Caco-2 (cell line): ENCODE results near the gene TMEM132D. TPM values are rescaled to one million over a fixed set of nuclear protein-coding genes. Genes with fewer than 3 reads are reported as not detected.
"Not testable (repeated sequence)": the region's sequence is repeated elsewhere in the genome, so short reads cannot be mapped to it uniquely, and the experiment has no call there.

Experiments
- BruUV-seq: library from RNA; stranded (reverse); fragments of 400-500 nt; replicated peaks from 2 replicates; lab custom pipeline; 2021; lab: Mats Ljungman, UMichigan
- CTCF ChIA-PET: fragments of 300-600 bp; sonication (Branson Sonifier 250); formaldehyde crosslinking; loops from one replicate; lab custom pipeline; 2022; ENCODE audit warnings: antibody characterized with exemption; lab: Charles Lee
- POLR2A ChIA-PET: fragments of 300-600 bp; sonication (Branson Sonifier 250); formaldehyde crosslinking; loops from one replicate; lab custom pipeline; 2022; ENCODE audit warnings: antibody characterized with exemption; lab: Charles Lee
- DNase-seq, 2 experiments: peaks; one replicate each; pipeline versions ENCODE4 v3.0.0 to v3.0.0-alpha.2; 2020 to 2022
- H3K27me3 ChIP-seq: replicated peaks from 2 replicates; pipeline ENCODE4 v1.6.0; 2011; ENCODE audit warnings: low read length; ENCODE audit not compliant: control insufficient read depth, insufficient read depth
- H3K36me3 ChIP-seq: 2 replicates; pipeline ENCODE4 v1.5.1; 2011; ENCODE audit warnings: low read length; ENCODE audit not compliant: control insufficient read depth, insufficient read depth
- H3K4me1 ChIP-seq: fragments of 250-450 bp; sonication (Bioruptor Pico); 2 replicates; pipeline ENCODE4 v1.5.1; 2020; ENCODE audit warnings: mild to moderate bottlenecking
- H3K4me3 ChIP-seq: 2 replicates; pipeline ENCODE4 v1.5.1; 2011; ENCODE audit warnings: low read depth, mild to moderate bottlenecking, control low read depth, low read length
- H3K9me3 ChIP-seq: fragments of 250-450 bp; sonication (Bioruptor Pico); 2 replicates; pipeline ENCODE4 v1.5.1; 2020; ENCODE audit warnings: mild to moderate bottlenecking, moderate library complexity
- H3K27ac Mint-ChIP-seq: one replicate; pipeline ENCODE4 v1.8.0; 2022; ENCODE audit warnings: mixed read lengths; ENCODE audit not compliant: unreplicated experiment
- H3K27me3 Mint-ChIP-seq: one replicate; pipeline ENCODE4 v1.8.0; 2022; ENCODE audit warnings: mixed read lengths; ENCODE audit not compliant: insufficient read depth, unreplicated experiment
- H3K36me3 Mint-ChIP-seq: one replicate; pipeline ENCODE4 v1.8.0; 2022; ENCODE audit warnings: mild to moderate bottlenecking, mixed read lengths; ENCODE audit not compliant: insufficient read depth, unreplicated experiment
- H3K4me1 Mint-ChIP-seq: one replicate; pipeline ENCODE4 v1.8.0; 2022; ENCODE audit warnings: low read depth, mixed read lengths; ENCODE audit not compliant: unreplicated experiment
- H3K4me3 Mint-ChIP-seq: one replicate; pipeline ENCODE4 v1.8.0; 2022; ENCODE audit warnings: mild to moderate bottlenecking, moderate library complexity, mixed read lengths; ENCODE audit not compliant: unreplicated experiment
- H3K9me3 Mint-ChIP-seq: one replicate; pipeline ENCODE4 v1.8.0; 2022; ENCODE audit warnings: mixed read lengths; ENCODE audit not compliant: unreplicated experiment
- intact Hi-C: fragments of 100-400 bp; cut with micrococcal nuclease; formaldehyde crosslinking; loops from one replicate; pipeline ENCODE4 v1.10.0; 2022; ENCODE audit not compliant: unreplicated experiment
- total RNA-seq: library from RNA; stranded (reverse); gene quantifications from 2 replicates; pipeline ENCODE4 v1.2.3, GENCODE V29; 2022
- TF ChIP-seq, protein P1 (sequence below), 2 experiments: fragments of 200-600 bp in 1 of 2; IDR thresholded peaks; 1 replicate in 1 of 2; 2 replicates in 1 of 2; pipeline versions ENCODE4 v1.5.1 to v1.8.0; 2011 to 2022; ENCODE audit warnings: antibody characterized with exemption in 1 of 2, control low read depth in 1 of 2, inconsistent platforms in 1 of 2, low read depth in 1 of 2, low read length in 1 of 2, mild to moderate bottlenecking in 1 of 2, moderate library complexity in 1 of 2; ENCODE audit not compliant: insufficient read depth in 1 of 2, severe bottlenecking in 1 of 2, unreplicated experiment in 1 of 2

Gene TMEM132D
- total RNA-seq, 1 experiment from 2014 or later: not detected

GRCh38 chr12:129540249-129540648, 363.6 kb downstream of the TMEM132D start:
- no peak overlapping the region for H3K27ac Mint-ChIP-seq
- H3K4me1 ChIP-seq: no peaks in the 10 kb centered on the region
- no peak overlapping the region for H3K4me3 ChIP-seq
- BruUV-seq: no TSS peak
- TF ChIP-seq, protein P1, sequence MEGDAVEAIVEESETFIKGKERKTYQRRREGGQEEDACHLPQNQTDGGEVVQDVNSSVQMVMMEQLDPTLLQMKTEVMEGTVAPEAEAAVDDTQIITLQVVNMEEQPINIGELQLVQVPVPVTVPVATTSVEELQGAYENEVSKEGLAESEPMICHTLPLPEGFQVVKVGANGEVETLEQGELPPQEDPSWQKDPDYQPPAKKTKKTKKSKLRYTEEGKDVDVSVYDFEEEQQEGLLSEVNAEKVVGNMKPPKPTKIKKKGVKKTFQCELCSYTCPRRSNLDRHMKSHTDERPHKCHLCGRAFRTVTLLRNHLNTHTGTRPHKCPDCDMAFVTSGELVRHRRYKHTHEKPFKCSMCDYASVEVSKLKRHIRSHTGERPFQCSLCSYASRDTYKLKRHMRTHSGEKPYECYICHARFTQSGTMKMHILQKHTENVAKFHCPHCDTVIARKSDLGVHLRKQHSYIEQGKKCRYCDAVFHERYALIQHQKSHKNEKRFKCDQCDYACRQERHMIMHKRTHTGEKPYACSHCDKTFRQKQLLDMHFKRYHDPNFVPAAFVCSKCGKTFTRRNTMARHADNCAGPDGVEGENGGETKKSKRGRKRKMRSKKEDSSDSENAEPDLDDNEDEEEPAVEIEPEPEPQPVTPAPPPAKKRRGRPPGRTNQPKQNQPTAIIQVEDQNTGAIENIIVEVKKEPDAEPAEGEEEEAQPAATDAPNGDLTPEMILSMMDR (IDR thresholded peaks at IDR 0.05; ENCODE audit: insufficient read depth in 1 of 2, low read depth in 1 of 2, low read length in 1 of 2, severe bottlenecking in 1 of 2, unreplicated experiment in 1 of 2): no peak
- H3K36me3 Mint-ChIP-seq: no peaks in the 10 kb centered on the region
- no peaks in the 10 kb centered on the region for H3K9me3 ChIP-seq
- H3K4me1 Mint-ChIP-seq: no peaks in the 10 kb centered on the region
- ChIA-PET POLR2A (no interaction called here), CTCF (no interaction called here)
- no peaks in the 10 kb centered on the region for H3K27me3 Mint-ChIP-seq
- H3K9me3 Mint-ChIP-seq: no peaks in the 10 kb centered on the region
- H3K27me3 ChIP-seq: no peaks in the 10 kb centered on the region
- no peaks in the 10 kb centered on the region for H3K36me3 ChIP-seq
- no peak overlapping the region for H3K4me3 Mint-ChIP-seq
- DNase-seq: no peak
- intact Hi-C loops: no loop called here

GRCh38 chr12:129538724-129539335, 365.0 kb downstream of the TMEM132D start:
- H3K36me3 ChIP-seq, POLR2A ChIA-PET, H3K27me3 ChIP-seq, intact Hi-C loops, H3K9me3 ChIP-seq, DNase-seq, H3K4me3 ChIP-seq, H3K27ac Mint-ChIP-seq, H3K9me3 Mint-ChIP-seq, H3K4me3 Mint-ChIP-seq, H3K4me1 Mint-ChIP-seq, H3K27me3 Mint-ChIP-seq, CTCF ChIA-PET, BruUV-seq, H3K4me1 ChIP-seq, H3K36me3 Mint-ChIP-seq: not testable (repeated sequence)

GRCh38 chr12:129538137-129538536, 365.7 kb downstream of the TMEM132D start:
- POLR2A ChIA-PET: no interaction called here

More at GRCh38 chr12:129538137-129538536, 365.7 kb downstream of the TMEM132D start:
- H3K4me3 ChIP-seq: no peak overlapping the region
- no peaks in the 10 kb centered on the region for H3K9me3 Mint-ChIP-seq
- no peak overlapping the region for H3K4me3 Mint-ChIP-seq
- no TSS peak for BruUV-seq
- CTCF ChIA-PET: no interaction called here
- no peaks in the 10 kb centered on the region for H3K4me1 ChIP-seq
- no peaks in the 10 kb centered on the region for H3K9me3 ChIP-seq
- H3K36me3 ChIP-seq: no peaks in the 10 kb centered on the region
- no peaks in the 10 kb centered on the region for H3K36me3 Mint-ChIP-seq
- intact Hi-C loops: no loop called here
- no peaks in the 10 kb centered on the region for H3K4me1 Mint-ChIP-seq
- H3K27me3 Mint-ChIP-seq: no peaks in the 10 kb centered on the region
- no peak for DNase-seq
- H3K27ac Mint-ChIP-seq: no peak overlapping the region
- H3K27me3 ChIP-seq: no peaks in the 10 kb centered on the region
- TF ChIP-seq, protein P1 (IDR thresholded peaks at IDR 0.05; ENCODE audit: insufficient read depth in 1 of 2, low read depth in 1 of 2, low read length in 1 of 2, severe bottlenecking in 1 of 2, unreplicated experiment in 1 of 2): no peak
